ENCODE measurements around the gene TULP3.

DNA sequence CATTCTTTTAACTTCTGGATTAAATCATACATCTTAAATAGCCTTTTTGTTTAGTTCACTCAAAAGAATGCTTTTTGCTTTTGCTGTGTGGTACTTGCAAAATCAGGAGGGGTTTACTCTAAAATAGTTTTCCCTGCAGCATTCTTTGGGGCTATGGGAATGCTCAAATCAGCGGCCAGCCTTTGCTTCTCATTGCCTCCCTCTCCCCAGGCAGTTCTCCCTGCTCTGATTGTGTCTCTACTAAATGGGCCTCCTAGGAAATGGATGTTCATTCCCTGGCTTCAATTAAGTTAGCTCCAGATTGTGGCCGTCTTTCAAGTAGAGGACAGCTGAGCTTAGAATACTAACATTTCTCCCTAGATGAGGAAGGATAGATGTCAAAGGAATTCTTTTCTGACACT, 4.4 kb downstream of the TULP3 start:
- TF ChIP-seq, protein P1, sequence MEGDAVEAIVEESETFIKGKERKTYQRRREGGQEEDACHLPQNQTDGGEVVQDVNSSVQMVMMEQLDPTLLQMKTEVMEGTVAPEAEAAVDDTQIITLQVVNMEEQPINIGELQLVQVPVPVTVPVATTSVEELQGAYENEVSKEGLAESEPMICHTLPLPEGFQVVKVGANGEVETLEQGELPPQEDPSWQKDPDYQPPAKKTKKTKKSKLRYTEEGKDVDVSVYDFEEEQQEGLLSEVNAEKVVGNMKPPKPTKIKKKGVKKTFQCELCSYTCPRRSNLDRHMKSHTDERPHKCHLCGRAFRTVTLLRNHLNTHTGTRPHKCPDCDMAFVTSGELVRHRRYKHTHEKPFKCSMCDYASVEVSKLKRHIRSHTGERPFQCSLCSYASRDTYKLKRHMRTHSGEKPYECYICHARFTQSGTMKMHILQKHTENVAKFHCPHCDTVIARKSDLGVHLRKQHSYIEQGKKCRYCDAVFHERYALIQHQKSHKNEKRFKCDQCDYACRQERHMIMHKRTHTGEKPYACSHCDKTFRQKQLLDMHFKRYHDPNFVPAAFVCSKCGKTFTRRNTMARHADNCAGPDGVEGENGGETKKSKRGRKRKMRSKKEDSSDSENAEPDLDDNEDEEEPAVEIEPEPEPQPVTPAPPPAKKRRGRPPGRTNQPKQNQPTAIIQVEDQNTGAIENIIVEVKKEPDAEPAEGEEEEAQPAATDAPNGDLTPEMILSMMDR (conservative IDR thresholded peaks at IDR 0.05 in 1 of 2, IDR thresholded peaks at IDR 0.05 in 1 of 2; ENCODE audit: low read depth in 1 of 2, low read length in 2 of 2): no peak
- no peak for TF ChIP-seq EZH2 (IDR thresholded peaks at IDR 0.05; ENCODE audit: low read length, missing control alignments)
